NCI-H1694 (cell line): ENCODE data around the gene BTF3.
"Not testable (repeated sequence)": the region's sequence is repeated elsewhere in the genome, so short reads cannot be mapped to it uniquely, and the experiment has no call there.

Experiments
- DNase-seq: peaks from one replicate; lab custom pipeline; 2025; lab: John Stamatoyannopoulos, UW

Gene BTF3

GRCh38 chr5:73498057-73498992 is at the start of gene BTF3:
Gene BTF3, plus strand, starts transcription at chr5:73498442. Its CDS starts 226 bp downstream, at chr5:73498668.
- peak; percentile 90 for DNase-seq

GRCh38 chr5:73448463-73449136 is 49.6 kb upstream of the BTF3 start, which contains the start of gene FOXD1:
Gene FOXD1, minus strand, starts transcription at chr5:73448777. Its CDS starts 415 bp downstream, at chr5:73448362.
- peak; percentile 79 for DNase-seq

- DNase-seq, result no peak
Measured at GRCh38 chr5:73450137-73450536, 48.1 kb upstream of the BTF3 start.

GRCh38 chr5:73450672-73451223 is 47.5 kb upstream of the BTF3 start:
- no peak for DNase-seq

DNA sequence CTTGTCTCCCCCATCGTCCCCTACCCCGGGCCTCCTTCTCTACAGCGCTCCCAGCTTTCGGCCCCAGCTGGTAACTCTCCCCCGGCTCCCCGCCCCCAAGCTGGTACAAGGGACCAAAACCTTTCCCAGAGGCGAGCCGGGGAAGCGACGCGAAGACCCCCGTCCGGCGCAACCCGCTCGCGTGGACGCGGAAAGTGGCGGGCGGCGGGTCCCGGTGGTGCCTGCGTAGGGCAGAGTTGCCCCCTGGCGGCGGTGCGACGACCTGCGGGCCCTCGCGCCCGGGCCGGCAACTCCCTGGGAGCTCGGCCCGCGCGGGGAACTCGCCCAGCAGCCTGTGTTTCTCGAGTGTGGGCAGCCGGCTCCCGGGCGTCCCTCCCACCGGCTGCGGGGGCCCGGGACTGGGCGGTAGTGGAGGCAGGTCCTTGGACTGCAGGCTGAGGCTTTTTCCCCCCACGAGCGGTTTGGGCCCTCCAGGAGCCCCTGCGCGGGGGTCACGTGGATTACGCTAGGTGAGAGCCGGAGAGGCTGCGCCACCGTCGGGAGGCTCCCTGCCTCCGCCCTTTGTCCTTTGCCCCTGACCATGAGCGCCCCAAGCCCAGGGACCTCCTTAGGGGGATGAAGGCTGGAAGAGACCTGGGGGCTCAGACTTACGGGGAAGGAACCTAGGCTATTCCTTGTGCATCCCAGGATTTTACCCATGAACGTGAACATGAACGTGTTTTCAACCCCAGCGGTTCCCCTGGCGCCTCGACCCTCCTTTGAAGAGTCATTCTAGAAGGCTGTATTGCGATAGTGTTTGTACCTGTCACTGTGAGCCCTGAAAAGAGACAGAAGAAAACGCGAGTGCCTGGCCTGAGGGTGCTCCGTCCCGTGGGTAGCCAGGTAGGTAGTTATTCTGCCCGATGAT is 46.8 kb upstream of the BTF3 start:
- DNase-seq, result no peak

DNA sequence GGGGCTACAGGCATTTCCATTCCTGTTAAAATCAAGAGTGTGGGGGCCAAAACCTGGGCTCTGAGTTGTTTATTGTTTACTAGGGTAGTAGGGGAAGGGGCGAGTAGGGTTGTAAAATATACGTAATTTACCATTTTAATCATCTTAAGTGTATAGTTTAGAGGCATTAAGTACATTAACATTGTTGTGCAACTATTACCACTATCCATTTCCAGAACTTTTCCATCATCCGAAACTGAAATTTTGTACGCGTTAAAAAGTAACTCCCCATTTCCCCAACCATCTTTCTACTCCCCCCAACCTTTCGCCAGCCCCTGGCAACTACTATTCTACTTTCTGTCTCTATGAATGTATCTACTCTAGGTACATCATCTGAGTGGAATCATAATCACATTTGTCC is 46.0 kb upstream of the BTF3 start:
- no peak for DNase-seq

DNA sequence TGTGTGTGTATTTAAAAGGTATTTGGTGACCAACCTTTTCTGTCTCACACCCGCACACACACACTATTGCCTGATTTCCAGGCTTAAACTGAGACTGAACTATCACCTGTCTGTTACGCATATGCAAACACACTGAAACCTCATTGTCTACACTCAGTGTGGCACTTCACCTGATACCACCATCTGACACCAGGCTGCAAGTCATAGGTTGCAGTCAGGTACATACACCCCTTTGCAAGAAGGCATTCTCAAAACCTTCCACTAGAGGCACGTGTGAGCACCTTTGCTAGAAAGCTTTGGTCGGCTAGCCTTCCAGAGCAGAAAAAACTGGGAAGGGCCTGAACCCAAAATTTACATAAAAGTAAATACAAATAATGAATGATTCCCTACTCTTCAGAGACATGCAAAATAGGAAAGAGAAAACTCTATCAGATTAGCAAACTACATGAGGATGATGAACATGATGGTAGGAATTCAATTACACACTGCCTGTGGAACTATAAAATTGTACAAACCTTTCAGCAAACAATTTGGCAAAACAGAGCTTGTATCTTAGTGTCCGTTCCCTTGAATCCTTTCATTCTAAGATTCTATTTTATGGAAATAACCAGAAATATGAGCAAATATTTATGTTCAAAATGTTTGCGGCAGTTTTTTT is 43.7 kb upstream of the BTF3 start:
- DNase-seq, result peak; percentile 73

DNA sequence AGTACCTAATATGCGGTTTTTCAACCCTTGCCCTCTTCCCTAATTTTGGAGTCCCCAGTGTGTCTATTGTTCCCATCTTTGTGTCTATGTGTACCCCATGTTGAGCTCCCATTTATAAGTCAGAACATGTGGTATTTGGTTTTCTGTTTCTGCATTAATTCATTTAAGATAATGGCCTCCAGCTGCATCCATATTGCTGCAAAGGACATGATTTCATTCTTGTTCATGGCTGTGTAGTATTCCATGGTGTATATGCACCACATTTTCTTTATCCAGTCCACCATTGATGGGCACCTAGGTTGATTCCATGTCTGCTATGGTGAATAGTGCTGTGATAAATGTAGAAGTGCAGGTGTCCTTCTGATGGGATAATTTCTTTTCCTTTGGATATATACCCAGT is 41.8 kb upstream of the BTF3 start:
- not testable (repeated sequence) for DNase-seq

DNA sequence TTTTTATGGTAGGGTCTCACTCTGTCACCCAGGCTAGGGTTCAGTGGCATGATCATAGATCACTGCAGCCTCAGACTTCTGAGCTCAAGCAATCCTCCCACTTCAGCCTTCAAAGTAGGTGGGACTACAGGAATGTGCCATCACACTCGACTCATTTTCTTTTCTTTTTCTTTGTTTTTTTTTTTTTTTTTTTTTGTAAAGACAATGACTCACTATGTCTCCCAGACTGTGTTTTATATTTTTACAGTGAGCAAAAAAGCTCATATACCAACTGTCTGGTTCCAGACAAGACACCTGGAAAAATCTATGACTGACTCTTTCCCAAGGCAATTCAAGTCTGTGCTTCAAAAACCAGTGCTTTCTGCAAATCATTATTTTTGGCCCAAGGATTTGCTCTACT is 38.9 kb upstream of the BTF3 start:
- no peak for DNase-seq

- DNase-seq, result no peak
Measured at GRCh38 chr5:73460133-73460532, 38.1 kb upstream of the BTF3 start.

DNA sequence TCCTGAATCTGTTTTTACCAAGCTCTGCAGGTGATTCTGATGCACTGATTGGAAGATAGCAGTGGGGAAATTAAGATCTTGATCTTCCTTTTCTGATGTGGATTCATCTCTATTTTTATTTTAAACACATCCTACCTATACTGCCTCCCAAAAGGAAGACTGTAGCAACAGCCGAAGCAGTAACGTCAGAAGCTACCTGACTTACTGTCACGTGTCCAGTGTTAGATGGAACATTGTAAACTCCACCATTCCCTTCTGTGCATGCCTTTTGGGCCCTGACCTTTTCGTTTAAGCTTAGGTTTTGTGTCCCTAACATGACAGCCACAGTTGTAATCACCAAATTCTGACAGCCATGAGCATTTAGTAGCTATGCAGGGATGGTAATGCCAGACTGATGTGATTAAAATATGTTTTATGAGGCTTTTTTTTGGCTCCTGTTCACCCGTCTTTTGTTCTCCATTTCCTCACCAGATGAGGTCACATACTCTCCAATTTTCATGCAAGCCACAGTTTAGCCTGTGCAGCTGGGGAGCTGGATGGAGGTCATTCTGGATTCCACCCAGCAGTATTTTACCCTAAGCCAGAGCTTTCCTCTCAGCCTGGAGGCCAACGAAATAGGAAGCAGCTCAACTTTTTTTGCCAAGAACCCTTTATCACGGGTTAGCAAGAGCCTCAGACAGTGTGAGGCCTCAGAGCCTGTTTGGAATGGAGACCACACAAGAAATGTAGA is 34.1 kb upstream of the BTF3 start:
- no peak for DNase-seq

- not testable (repeated sequence) for DNase-seq
Measured at GRCh38 chr5:73468638-73469037, 29.6 kb upstream of the BTF3 start.

GRCh38 chr5:73469878-73470277 is 28.4 kb upstream of the BTF3 start:
- no peak for DNase-seq

DNA sequence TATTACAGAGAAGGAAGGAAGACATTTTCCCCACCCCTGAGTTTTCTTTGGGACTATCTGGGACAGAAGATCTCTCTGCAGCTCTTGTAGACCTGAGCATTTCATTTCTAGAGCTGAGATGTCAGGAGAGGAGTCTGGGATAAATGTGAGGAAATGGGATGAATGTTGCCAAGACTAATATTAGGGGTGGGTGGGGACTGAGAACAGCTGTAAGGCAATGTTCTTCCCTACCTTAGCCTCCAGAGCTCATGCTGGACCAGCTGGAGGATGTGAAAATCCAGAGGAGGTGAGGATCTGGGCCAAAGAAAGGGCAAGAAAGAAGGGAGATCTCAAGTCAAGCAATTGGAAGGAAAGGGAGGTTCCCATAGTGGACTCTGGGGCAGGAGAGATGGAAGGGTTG is 26.6 kb upstream of the BTF3 start:
- DNase-seq, result no peak

GRCh38 chr5:73472116-73472515 is 26.1 kb upstream of the BTF3 start:
- no peak for DNase-seq

DNA sequence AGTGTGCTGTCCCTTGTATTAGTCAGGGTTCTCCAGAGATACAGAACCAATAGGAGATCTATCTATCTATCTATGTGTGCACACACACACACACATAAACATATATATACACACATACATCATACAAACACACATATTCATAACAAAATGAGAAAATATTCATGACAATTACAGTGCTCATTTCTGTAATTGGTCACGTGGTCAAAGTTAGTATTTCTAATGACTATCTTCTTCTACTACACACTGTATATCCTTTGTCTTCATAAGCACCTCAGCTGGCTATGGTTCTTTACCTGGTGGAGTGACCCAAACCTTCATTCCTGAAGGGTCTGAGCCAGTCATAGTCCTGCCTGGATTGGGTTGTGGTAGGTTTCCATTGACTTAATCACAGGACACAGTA is 17.7 kb upstream of the BTF3 start:
- no peak for DNase-seq

DNA sequence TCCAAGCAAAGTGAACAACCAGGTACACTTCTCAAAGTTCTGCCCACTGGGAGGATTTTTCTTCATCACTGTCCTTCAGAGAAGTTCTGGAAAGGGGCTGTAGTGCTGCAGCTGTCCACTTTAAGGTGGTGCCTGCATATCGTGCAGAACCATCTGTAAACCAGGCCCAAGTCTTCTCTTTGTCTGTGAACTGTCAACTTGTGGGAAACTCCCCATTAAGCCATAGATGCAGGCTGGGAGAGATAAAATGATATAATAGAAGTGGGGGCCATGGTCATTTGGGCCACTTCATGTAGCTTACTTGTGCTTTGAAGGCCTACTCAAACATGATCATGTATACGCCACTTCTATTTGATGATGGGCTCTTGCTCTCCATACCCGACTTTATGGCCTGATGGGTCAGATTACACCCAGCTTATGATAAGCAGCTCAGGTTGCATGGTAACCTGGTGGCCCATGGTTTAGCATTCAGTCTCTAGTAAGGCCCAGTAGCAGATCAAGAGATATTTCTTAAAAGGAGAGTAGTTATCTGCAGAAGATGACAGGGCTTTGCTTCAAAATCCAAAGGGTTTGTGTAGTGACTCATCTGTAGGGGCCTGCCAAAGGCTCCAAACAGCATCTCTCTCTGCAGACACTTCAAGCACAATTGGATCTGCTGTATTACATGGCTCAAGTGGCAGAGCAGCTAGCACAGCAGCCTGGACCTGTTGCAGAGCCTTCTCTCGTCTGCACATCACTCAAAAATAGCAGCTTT is 15.7 kb upstream of the BTF3 start:
- no peak for DNase-seq

GRCh38 chr5:73483676-73484075 is 14.6 kb upstream of the BTF3 start:
- no peak for DNase-seq

DNA sequence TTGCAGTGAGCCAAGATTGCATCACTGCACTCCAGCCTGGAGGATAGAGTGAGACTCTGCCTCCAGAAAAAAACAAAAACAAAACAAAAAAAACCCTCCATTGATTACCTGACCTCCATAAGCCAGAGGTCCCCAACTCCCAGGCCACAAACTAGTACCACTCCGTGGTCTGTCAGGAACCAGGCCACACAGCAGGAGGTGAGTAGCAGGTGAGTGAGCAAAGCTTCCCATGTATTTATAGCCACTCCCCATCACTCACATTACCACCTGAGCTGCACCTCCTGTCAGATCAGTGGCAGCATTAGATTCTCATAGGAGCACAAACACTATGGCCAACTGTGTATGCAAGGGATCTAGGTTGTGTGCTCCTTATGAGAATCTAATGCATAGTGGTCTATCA is 13.7 kb upstream of the BTF3 start:
- no peak for DNase-seq

GRCh38 chr5:73485715-73486114 is 12.5 kb upstream of the BTF3 start:
- DNase-seq, result no peak
